NCI-H128 (cell line): Measurements from ENCODE around the gene ARHGAP44.

ENCODE experiments used
- DNase-seq: peaks from one replicate; lab custom pipeline; 2025; ENCODE audit not compliant: unreplicated experiment; lab: John Stamatoyannopoulos, UW

The ARHGAP44 gene

GRCh38 chr17:13017655-13018459 is 228.6 kb downstream of the ARHGAP44 start, which contains the start of gene ELAC2:
Gene ELAC2, minus strand, starts transcription at chr17:13018027. Its CDS starts 80 bp downstream, at chr17:13017947.
- DNase-seq = peak; percentile 95

GRCh38 chr17:13024016-13024415 is 234.7 kb downstream of the ARHGAP44 start:
- no peak for DNase-seq

DNA sequence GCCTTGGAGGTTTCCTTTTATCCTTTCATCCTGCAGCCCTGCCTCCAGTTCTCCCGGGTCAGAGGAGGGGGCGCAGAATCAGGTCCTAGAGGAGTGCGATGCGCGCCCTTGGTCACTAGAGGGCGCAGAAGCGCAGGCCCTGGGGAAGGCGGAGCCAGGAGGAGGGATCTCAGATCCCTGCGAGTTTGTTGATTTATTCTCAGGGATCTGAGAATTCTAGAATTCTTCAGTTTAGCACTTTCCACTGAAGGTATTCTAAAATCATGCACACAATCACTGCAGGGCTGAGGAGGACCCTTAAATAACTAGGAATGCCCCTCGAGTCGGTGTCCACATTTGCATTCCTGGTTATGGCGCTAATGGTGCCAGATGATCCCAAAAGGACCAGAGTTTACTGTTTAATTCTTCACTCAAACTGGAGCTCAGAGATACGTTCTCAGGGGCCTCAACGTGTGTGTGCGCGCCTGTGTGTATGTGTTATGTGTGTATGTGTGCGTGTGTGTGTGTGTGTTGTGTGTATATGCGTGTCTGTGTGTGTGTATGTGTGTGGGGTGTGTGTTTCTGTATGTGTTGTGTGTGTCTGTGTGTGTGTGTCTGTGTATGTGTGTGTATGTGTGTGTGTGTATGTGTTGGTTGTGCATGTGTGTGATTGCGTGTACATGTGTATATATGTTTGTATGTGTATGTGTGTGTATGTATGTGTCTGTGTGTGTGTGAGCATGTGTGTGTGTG is 235.4 kb downstream of the ARHGAP44 start:
- DNase-seq = no peak

DNA sequence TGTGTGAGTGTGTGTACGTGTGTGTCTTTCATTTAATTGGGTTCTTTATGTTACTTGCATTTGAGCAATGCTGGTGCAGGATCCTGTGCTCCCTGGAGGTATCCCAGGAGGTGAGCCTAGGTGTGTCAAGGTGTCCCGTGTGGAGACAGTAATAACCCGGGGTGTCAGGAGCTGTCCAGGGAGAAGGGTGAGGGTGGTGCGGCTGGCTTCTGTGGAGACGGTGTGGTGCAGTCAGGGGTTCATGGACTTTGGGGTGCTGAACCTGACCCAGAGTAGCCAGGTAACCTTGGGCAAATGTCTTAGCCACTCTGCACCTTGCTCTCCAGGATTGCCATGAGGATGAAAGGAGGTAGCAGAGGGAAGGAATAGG is 235.9 kb downstream of the ARHGAP44 start:
- no peak for DNase-seq

DNA sequence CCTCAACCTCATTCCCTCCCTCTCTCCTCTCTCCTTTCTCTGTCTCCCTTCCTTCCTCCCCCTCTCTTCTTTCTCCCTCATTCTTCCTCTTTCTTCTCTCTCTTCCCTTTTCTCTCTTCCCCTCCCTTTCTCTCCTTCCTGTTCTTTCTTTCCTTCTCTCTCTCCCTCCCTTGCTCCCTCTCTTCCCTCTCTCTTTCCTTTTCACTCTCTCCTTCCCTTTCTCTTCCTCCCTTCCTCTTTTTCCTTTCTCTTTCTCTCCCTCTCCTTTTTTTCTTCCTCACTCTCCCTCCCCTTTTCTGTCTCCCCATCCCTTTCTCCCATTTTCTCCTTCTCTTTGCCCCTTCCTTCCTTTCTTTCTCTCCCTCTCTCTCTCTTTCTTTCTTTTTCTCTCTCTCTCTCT is 236.4 kb downstream of the ARHGAP44 start:
- no peak for DNase-seq

DNA sequence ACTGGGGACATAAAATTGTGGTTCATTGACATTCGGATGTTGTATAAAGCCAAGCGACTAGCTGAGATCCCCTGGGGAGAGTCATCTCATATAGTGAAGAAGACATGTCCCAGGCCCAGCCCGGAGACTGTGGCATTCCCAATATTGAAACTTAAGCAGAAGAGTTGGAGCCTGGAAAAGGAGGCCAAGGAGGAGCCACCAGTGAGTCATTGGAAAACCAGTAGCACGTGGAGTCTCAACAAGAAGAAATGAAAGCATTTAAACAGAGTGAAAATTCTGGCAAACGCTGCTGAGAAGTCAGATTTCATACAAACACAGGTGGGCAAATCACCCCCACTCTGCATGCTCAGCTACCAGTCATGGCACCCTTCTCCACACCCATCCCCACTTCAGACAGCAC is 237.9 kb downstream of the ARHGAP44 start:
- no peak for DNase-seq

- no peak for DNase-seq
Observed at GRCh38 chr17:13029340-13029739, 240.0 kb downstream of the ARHGAP44 start.

GRCh38 chr17:13030056-13030455 is 240.8 kb downstream of the ARHGAP44 start:
- DNase-seq = no peak

DNA sequence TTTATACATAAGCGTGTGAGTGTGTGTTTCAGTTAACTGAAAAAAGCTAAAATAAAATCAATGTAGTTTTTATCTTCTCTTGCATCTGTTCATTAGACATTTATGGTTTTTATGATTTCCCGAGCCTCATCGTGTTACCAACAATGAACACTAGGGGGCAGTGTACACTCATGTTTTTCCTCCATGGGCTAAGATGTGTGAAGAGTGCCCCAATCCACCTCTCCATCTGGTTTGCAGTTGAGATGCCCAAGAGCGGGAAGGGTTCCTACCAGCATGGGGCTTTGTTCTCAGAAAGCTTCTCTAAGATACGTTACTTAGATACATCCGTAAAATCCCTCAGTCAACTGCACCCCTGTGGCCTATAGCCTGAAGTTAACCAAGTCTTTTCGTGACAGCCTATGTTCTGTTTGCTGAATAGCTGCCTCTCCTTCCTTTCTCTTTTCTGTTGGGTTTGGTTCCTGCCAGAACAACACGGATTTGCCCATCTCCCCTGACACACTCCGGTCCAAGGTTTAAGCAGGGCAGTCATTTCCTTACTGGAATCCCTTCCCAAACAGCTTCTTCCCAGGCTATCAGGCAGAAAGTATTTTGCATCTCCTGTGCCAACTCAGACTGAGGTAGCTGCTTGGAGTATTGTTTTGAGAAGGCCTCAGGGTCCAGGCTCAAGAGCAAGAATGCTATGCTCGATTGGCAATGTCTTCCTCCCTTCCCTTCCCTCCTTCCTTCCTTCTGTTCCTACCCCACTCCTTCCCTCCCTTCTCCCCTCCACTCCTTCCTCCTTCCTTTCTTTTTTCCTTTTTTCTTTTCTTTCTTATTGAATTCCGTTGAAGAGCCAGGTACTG is 241.4 kb downstream of the ARHGAP44 start:
- DNase-seq = peak; percentile 2

GRCh38 chr17:13031718-13032350 is 242.5 kb downstream of the ARHGAP44 start:
- no peak for DNase-seq

DNA sequence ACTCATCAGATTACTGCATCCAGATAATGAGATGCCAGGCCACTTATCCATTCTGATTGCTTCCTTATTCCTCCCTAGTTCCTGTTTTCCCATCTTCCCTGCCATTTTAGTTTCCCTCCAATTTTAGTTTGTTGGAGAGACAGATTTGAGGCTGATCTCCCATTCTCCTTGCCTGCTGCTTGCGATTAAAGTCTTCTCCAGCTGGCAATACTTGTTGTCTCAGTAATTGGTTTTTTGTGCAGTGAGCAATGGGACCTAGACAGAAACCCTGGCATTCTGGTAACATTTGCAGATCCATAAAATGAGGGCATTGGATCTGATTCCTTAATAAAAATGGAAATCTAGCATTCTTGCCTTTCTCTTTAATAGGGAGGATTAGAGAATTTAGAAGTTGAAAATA is 246.1 kb downstream of the ARHGAP44 start:
- DNase-seq = no peak

- DNase-seq = no peak
Observed at GRCh38 chr17:13036751-13037150, 247.5 kb downstream of the ARHGAP44 start.

DNA sequence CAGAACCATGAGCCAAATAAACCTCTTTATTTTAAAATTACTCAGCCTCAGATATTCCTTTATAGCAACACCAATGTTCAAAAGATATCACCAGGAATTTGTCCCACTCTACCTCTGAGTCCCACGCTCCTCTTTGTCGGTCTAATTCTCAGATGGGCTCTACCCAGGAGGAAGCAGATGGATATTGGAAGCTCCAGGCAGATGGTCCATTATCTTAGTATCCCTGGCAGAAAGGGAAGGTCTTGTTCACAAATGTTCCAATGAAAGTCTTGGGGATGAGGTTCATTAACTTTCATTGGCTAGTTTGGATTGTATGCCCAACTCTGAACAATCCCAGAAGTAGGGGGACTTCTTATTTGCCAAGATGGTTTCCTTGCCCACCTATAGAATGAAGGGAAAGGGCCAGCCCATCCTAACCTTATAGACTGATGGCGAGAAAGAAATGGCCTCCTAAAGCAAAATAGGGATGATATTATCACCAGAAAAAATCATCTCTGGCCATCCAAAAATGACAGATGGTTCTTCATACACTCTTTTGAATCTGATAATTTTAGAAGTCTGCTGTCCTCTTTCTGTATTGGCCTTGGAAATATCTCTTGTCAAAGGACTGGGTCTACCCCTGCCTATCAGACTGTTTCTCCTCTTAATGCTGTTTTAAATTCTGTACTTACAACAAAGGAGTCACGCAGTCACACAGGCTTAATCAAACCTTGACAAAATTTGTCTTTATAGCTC is 249.8 kb downstream of the ARHGAP44 start:
- no peak for DNase-seq
